GM18873 (cell line): Measurements from ENCODE around the gene CD200R1.
A peak's percentile ranks its signal among the peaks of the same experiment; 100 is the strongest.

Source experiments
- ATAC-seq: cut with Tn5 transposase; IDR thresholded peaks from one replicate; pipeline ENCODE4 v1.9.1; 2021; ENCODE audit warnings: mild to moderate bottlenecking, moderate library complexity, moderate number of reproducible peaks; ENCODE audit not compliant: unreplicated experiment, low FRiP score

Gene CD200R1, protein sequence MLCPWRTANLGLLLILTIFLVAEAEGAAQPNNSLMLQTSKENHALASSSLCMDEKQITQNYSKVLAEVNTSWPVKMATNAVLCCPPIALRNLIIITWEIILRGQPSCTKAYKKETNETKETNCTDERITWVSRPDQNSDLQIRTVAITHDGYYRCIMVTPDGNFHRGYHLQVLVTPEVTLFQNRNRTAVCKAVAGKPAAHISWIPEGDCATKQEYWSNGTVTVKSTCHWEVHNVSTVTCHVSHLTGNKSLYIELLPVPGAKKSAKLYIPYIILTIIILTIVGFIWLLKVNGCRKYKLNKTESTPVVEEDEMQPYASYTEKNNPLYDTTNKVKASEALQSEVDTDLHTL

DNA sequence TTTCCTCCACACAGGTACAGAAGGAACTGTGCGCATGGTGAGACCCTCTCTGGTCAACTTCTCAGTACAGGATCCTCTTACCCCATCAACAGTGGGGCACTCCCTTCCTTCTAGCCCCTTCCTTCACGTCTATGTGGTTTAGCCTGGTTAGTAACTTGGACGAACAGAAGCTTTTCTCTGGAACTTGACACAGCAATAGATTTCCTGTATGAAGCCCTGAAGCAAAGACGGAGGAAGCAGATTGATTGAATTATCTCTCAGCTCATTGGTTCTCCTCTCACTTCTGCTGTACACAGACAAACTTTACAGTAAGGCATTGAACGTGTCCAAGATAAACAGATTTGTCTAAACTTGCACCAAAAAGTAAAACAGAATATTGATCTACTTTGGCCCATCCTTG lies at the start of gene CD200R1:
TSS of gene CD200R1 (minus strand) at position 210 of the 400 bp plus-strand sequence. CDS start 246 bp downstream, outside the sequence.
- no peak for ATAC-seq

DNA sequence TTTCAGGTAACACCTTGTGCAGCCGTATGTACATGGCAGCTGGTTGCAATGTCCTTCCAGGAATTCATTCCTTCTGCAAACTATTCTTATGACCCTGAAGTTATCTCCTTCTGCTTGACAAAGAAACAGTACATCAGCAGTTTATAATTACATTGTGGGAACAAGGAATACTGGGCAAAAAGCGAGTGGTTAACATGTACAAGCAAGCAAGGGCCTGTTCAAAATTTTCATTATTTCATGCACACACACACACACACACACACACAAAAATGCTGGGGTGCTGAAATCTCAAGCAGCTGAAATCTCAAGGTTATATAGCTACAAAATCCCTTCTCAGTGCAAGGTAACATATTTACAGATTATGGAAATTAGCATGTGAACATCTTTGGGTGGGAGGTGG lies 46.6 kb upstream of the CD200R1 start:
- ATAC-seq: no peak

DNA sequence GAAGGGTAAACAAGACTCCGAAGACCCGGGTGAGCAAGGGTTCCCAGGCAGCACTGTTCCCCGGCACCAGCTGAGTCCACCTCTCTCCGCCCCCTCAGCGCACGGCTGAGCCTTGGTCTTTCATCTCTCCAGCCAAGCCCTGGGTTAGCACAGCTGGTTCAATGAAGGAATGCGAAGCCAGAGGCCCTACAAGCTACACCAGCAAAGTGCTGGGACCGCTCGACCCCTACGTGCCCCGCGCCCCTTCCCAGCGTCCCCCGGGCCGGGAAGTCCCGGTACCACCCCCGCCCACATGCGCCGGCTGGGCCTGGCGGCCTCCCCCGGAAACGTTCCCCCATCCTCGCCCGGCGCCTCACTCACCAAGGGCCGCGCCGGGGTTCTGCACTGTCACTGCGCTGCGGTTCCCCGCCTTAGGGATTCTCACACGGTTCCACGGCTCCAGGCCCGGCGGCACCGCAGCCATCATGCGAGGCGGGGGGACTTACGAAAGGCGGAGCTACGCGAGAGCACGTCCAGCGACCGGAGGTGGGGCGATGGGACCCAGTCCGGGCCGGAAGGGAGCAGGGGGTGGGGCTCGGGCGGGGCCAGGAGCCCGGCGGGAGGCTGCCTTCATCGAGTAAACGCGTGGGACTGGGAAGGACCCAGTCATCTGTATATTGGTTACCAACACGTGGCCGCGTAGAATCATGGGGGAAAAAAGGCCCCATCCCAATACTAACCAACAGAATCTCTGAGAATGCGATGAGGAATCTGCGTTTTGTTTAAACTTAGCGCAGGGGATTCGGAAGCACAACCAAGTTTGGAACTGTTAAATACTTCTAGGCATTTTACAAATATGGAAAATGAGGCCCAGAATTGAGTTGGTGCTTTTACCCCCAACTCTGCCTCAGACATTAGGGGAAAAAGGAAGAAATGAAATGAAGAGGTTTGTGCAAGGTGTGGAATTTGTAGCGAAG lies 44.6 kb upstream of the CD200R1 start:
- ATAC-seq: peak; percentile 85

DNA sequence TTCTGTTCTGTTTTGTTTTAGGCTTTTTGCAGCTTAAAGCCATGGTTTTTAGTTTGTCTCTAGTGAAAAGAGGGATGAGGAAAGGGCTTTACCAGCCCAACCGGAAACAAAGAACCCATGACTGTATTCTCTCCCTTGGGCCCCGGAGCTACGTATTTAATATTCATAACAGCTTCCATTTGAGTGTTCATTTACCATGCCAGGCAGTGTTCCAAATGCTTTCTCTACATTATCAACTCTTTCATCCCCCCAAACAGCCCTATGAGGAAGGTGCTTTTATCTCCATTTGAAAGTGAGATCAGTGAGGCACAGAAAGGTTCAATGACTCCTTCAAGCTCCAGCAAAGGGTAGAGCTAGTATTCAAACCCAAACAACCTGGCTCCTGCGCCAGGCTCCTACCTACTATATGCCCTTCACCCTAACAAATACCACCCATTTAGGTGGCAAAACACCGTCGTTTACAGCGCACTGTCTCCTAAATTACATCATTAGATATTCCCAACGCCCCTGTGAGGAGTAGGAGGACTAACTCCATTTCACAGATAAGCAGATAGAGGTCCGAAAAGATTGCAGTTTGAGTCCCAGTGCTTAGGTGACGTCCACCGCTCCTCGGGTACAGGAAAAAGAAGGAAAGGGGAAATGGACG lies 43.8 kb upstream of the CD200R1 start:
- ATAC-seq: peak; percentile 3

DNA sequence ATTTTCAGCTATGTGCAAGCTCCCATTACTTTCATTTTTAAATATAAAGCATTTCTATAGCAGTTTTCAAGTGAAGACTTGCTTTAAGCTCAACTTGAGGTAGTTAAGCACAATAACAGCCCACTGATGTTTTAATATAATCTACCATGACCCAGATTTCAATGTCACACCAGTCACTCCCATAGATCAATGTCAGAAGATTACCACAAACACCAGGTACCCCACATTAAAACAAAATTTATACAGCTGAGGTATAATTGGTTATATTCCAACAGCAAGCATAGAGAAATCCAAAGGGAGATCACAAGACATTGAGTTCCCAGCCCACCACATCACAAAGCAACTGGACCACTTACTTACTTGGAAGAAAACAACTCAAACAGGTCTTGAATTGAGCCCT lies 38.7 kb upstream of the CD200R1 start:
- ATAC-seq: no peak

DNA sequence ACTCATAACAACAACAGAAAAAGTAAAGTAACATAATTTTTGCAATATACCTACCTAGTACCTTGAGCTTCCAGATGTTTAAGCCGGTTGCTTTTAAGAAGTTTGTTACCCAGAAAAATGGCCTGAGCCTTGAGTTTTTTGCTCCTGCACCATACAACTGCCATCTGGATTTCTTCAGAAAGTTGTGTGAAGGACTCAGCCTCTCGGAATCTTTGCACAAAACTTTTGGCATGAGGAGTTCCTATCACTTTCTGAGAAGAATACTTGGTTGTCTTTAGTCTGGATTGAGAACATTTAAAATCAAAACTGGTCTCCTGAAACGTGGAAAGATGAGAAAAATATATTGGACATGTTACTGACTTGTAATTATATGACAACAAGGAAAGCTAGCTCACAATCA lies 33.2 kb upstream of the CD200R1 start:
- no peak for ATAC-seq

DNA sequence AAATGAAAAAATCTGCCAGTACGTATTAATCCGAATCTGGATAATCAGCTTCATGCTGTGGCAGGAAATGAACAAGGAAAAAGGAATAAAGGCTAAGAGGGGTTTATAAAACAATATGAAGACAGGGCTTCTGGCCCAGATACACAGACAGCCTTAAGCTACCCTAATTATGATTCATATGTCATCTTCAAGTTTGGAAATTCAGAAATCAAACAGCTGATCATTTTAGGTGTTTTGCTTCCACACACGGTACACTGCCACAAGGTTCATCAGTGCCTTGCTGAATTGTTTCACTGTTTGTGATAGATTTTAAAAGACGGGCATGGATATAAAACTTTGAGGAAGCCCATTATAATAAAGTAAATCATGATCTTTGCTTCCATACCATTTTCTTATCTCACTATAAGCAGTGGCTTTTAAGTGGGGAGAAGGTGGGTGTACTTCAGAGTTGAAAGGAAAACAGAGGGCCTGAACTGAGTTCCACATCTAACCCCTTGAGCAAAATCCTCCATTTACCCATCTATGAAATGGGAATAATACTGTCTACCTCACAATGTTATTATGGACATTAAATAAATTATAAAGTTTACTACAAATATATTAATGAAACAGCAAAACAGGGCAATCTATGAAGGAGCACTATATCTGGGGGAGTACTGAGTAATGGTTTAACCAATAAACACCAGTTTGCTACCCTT lies 31.6 kb upstream of the CD200R1 start:
- no peak for ATAC-seq

DNA sequence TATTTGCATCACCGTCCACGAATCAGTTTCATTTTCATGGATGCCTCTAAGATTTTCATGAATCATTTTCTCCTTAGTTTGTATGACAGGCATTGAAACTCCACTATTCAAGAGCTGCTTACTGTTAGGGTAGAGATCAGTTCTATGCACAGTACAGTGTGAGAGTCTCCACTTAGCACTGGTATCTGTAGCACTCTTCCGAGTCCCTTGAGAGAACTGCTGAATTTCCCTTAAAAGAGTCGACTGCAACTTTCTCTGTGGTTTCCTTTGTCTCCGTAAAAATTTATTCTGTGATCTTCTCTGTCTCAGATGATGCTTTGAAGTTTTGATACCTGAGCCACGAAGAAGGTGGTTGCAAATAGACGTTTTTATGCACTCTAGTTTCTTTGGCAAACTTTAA lies 30.7 kb upstream of the CD200R1 start:
- no peak for ATAC-seq

DNA sequence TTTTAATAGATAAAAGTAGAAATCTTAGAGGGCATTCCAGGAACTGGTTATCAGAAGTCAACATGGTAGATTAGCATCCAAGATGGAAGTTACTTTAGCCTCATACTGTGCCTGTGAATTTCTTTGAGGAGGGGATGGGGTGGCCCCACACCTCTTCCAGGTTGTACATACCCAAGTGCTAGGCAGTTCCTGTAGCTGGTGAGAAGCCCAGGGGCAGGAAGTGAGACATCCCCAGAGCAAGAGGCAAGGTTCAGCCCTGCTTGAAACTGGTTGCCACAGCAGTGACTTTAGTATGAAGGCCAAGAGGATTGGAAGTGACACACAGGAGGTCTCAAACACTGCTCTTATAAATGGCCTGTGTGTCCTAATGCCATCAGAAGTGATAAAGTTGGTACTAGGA lies 27.8 kb upstream of the CD200R1 start:
- ATAC-seq: no peak

DNA sequence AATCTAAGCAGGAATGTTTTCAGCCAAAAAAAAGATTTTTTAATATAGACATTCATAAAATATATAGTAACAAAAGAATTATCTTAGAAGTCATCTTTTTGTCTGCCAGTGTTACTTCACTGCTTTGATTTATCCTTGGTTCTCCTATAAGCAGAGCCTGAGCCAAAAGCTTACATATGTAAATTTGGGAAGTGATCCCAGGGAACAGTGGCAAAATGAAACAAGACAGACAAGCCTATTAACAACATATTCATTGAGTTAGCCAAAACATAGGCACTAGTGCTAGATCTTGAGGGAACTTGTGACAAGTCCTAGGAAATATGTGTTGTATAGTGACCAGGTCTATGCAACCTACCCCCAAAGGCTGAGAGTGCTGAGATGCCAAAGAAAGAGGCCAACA lies 27.1 kb upstream of the CD200R1 start:
- ATAC-seq: no peak

DNA sequence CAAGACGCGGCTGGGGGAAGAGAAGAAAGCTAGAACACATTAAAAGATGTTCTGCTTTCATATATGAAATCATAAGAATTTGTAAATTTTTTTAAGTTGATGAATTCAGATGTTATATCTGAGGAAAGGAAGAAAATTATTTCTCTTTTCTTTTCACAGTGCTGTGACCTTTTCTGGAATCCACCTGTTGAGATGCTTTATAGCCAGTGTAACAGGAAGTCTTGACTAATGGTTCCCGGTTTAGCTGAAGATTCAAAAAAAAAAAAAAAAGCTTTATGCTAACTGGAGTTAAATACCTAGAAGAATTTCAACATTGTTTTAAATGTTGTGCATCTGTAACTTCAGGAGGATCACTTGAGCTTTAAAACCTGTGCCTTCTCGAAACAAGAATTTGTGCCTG lies 25.8 kb upstream of the CD200R1 start:
- no peak for ATAC-seq

DNA sequence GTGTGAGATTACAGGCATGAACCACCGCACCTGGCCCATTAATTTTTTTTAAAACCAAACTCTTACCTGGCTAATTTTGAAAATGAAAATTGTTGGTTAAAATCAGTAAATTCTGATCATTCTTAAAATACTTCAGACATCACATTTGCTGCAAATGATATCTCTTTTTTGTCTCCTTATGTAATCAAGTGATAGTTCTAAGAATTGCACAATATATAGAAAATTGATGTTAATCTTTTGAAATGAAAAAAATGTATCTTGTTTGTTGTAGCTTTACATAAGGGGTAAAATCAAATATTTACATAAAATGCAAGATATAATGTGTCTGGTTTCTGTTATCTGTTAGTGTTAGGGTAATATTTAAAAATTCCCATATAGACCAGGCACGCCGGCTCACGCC lies 20.9 kb upstream of the CD200R1 start:
- no peak for ATAC-seq

DNA sequence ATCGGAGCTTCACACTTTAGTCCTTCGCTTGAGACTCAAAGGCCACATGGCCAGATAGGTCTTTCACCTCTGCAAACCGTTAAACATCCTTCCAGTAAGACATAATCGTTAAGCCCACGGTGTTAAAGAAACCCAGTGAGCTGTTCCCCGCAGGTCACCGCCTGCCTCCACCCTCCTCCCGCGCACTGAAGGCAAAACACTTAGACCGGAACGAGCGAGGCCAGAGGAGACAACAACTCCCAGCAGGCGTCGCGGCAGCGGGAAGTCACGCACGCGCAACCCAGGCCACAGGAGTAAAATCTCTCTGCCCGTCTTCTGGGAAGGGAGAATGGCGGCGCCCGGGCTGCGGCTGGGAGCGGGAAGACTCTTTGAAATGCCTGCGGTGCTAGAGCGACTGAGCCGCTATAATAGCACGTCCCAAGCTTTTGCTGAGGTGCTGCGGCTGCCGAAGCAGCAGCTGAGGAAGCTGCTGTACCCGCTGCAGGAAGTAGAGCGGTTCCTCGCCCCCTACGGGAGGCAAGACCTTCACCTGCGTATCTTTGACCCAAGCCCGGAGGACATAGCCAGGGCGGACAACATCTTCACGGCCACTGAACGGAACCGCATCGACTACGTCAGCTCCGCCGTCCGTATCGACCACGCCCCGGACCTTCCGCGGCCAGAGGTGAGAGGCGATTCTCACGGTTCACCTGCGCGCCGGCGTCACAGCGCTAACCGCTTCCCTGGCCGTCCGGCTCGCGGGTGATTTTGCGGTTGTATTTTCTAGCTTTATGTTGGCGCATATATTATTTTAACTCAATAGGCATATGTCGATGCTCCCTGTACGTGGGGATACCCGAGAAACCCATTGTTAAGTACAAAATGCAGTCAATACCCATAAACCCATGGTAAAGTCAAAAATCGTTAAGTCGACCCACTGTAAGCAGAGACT lies 16.0 kb upstream of the CD200R1 start, which contains the start of gene GTPBP8:
TSS of gene GTPBP8 (plus strand) at position 313 of the 931 bp plus-strand sequence. CDS start at position 329, 16 bp downstream.
- peak; percentile 93 for ATAC-seq

DNA sequence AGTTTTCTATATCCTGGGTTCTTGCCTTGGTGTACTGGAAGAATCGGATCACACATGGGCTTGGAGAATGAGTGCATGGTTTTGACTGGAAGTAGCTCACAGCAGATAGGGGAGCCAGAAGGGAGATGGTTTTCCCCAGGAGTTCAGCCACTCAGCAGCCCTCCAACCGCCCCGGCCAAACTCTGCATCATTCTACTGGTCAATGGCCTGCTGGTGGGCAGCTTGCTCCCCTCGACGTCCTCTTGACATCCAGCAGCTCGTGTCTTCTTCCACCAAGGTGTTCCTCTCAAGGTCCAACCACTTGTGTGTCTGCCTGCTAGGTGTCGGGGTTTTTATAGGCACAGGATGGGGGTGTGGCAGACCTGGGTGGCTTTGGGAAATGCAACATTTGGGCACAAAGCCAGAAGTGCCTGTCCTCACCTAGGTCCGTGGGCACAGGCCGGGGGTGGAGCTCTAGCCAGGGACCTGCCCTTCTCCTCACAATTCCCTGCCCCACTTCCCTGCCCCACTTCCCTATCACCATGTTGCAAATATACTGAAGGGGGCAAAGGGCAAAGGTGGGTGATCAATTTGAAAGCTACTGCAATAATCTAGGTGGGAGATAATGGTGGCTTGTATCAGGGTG lies 12.9 kb upstream of the CD200R1 start:
- no peak for ATAC-seq

DNA sequence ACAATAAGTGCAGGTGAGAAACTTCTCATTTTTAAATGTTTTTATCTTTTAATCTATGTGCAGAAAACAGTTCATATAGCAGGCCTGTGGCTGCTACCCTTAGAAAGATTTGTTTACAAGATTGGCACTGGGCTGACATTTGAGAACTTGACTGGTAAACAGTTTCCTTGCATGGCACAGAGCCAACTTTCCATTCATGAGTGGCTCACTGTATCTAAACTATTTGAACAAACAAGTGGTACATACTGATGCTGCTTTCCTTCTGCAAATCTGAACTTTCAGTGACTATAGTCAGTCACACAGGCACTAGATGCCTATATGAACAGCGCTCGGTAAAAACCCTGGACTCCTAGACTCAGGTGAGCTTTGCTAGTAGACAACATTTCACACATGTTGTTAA lies 9.6 kb upstream of the CD200R1 start:
- no peak for ATAC-seq

DNA sequence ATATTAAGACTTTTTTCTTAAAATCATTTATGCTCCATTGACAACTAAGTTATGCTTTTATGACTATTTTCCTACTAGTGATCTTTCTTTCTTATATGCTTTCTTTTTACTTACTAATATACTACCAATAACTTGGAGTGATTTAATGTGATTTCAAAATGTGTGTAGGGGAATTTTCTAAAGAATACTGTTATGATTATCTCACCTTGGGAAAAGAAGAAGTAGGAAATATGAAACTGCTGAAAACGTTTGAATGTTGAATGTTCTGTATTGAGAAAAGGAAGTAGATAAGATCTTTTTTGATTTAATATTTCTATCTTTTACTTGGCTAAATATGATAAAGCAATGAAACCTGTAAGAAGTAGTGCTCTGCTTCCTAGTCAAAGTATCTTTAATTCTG lies 7.8 kb upstream of the CD200R1 start:
- ATAC-seq: no peak

DNA sequence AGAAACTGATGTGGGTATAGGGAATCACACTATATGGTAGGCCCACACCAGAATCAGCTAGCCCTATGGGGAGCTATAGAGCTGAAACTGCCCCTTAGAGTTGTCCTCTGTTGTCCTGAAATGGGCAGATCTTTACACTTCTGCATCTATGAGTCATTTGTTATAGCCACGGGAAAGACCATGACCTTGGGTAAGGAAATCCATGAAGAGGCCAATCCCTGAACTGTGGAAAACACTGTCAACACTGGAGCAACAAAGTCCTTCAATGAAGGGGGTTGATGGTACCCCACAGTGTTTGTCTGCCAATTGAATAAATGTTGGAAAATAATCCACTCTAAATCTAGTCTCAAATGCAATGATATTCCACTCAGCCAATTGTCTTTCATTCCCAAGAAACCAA lies 5.2 kb upstream of the CD200R1 start:
- no peak for ATAC-seq

DNA sequence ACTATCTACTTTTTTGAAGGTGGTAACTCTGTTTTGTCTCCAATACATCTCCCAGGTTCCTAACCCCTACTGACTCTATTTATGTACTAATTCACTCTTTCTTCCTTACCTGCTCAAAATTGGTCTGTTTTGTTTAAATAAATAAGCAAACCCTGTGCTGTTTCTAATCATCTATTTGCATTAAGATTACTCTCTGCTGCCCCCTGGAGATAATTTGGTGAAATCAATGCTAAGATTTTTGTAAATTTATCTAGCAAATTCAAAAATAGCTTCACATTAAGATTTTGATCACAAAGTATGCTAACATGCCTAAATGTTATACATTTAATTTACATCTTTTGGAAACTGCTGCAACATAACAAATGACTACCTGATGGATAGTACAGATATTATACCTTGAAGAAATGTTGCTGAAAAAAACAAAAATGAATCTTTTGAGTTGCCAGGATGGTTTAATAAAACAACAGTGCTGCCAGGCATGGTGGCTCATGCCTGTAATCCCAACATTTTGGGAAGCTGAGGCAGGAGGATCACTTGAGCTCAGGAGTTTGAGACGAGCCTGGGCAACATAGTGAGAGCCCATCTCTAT lies 4.4 kb upstream of the CD200R1 start:
- ATAC-seq: no peak
